PFSK-1 (cell line): ENCODE results near the gene TTC4.
A peak's percentile ranks its signal among the peaks of the same experiment; 100 is the strongest.

Experiments used
- FOXP2 ChIP-seq: optimal IDR thresholded peaks from 2 replicates; pipeline ENCODE3; 2011; ENCODE audit warnings: borderline replicate concordance, control low read depth, inconsistent platforms; ENCODE audit not compliant: insufficient read depth; ENCODE audit errors: extremely low read length, extremely low read depth
- POLR2AphosphoS5 ChIP-seq: IDR thresholded peaks from 2 replicates; pipeline ENCODE4 v1.6.1; 2012; ENCODE audit warnings: low read depth, mild to moderate bottlenecking, control low read depth, low read length, moderate library complexity
- REST ChIP-seq, 2 experiments: IDR thresholded peaks; 2 replicates each; pipeline versions ENCODE4 v1.6.1 to v1.8.0; 2011 to 2012; ENCODE audit warnings: low read depth in 2 of 2, low read length in 2 of 2, control low read depth in 1 of 2, inconsistent platforms in 1 of 2, mild to moderate bottlenecking in 1 of 2, moderate library complexity in 1 of 2; ENCODE audit not compliant: insufficient read depth in 1 of 2
- SIN3A ChIP-seq: IDR thresholded peaks from 2 replicates; pipeline ENCODE4 v1.6.1; 2012; ENCODE audit warnings: mild to moderate bottlenecking, low read length, moderate library complexity, borderline replicate concordance; ENCODE audit not compliant: insufficient read depth
- TAF1 ChIP-seq: IDR thresholded peaks from 2 replicates; pipeline ENCODE4 v1.6.1; 2012; ENCODE audit warnings: low read length, control low read depth, borderline replicate concordance; ENCODE audit not compliant: insufficient read depth

The TTC4 gene

GRCh38 chr1:54754486-54755285 is 39.0 kb downstream of the TTC4 start:
- TF ChIP-seq SIN3A (no peak), TAF1 (no peak)

- no peak for TF ChIP-seq SIN3A
- no peak for TF ChIP-seq REST (IDR thresholded peaks at IDR 0.05; ENCODE audit: insufficient read depth in 1 of 2, low read depth in 2 of 2, low read length in 2 of 2)
- TF ChIP-seq POLR2AphosphoS5: no peak
These were observed 42.2 kb downstream of the TTC4 start for GRCh38 chr1:54757833-54758232.

GRCh38 chr1:54758678-54759348 is 43.2 kb downstream of the TTC4 start:
- TF ChIP-seq SIN3A: no peak
- TF ChIP-seq TAF1: no peak
- no peak for TF ChIP-seq REST (IDR thresholded peaks at IDR 0.05; ENCODE audit: insufficient read depth in 1 of 2, low read depth in 2 of 2, low read length in 2 of 2)
- no peak for TF ChIP-seq FOXP2
- no peak for TF ChIP-seq POLR2AphosphoS5

GRCh38 chr1:54763816-54764132 is 48.1 kb downstream of the TTC4 start:
- TF ChIP-seq REST (IDR thresholded peaks at IDR 0.05; ENCODE audit: insufficient read depth in 1 of 2, low read depth in 2 of 2, low read length in 2 of 2) (no peak), FOXP2 (no peak), POLR2AphosphoS5 (no peak), TAF1 (no peak), SIN3A (no peak)

GRCh38 chr1:54764133-54764921 is 48.7 kb downstream of the TTC4 start, which contains the start of gene PARS2:
PARS2 (minus strand) TSS chr1:54764523; CDS start chr1:54759161, 5,362 bp downstream.
- 0 out of 4 replicates have a peak, but pooled peaks of 1 of the 2 experiments have one; percentile 15 for TF ChIP-seq REST (IDR thresholded peaks at IDR 0.05; ENCODE audit: insufficient read depth in 1 of 2, low read depth in 2 of 2, low read length in 2 of 2)
- TF ChIP-seq TAF1: peak; percentile 47; the same call in 1 of the 2 replicates
- peak; percentile 46 for TF ChIP-seq FOXP2
- TF ChIP-seq POLR2AphosphoS5: peak; percentile 78
- TF ChIP-seq SIN3A: 0 out of 2 replicates have a peak, but pooled peaks have one; percentile 58
